HCT116 (cell line): ENCODE results near the gene SYTL3. TPM values are rescaled to one million over a fixed set of nuclear protein-coding genes. Genes with fewer than 3 reads are reported as not detected.
A peak's percentile ranks its signal among the peaks of the same experiment; 100 is the strongest.

Experiments used
- ATAC-seq: fragments of 200-7000 bp; cut with Tn5 transposase; 2 replicates; pipeline ENCODE4 v1.9.1; 2020; ENCODE audit warnings: mild to moderate bottlenecking, moderate library complexity
- BruUV-seq: library from RNA; stranded (reverse); fragments of 400-500 nt; replicated peaks from 2 replicates; lab custom pipeline; 2021; lab: Mats Ljungman, UMichigan
- CTCF ChIA-PET: fragments of 300-600 bp; sonication (Branson Sonifier 250); formaldehyde crosslinking; loops from one replicate; lab custom pipeline; 2021; ENCODE audit warnings: antibody characterized with exemption; lab: Charles Lee
- POLR2A ChIA-PET: fragments of 300-600, 350-600 bp; sonication (Branson Sonifier 250); formaldehyde crosslinking; loops from one replicate; lab custom pipeline; 2021; ENCODE audit warnings: antibody characterized with exemption; lab: Charles Lee
- RAD21 ChIA-PET, 2 experiments: fragments of 300-600 bp; sonication (Branson Sonifier 250); formaldehyde crosslinking; loops; one replicate each; lab custom pipeline; 2023; ENCODE audit warnings: low total read pairs in 2 of 2; ENCODE audit not compliant: uncharacterized antibody in 2 of 2, unreplicated experiment in 2 of 2, low non-redundant PET in 1 of 2; lab: Charles Lee
- DNase-seq: peaks from one replicate; pipeline ENCODE4 v3.0.0-alpha.2; 2010; ENCODE audit warnings: low read depth, low spot score
- H2AFZ ChIP-seq: fragments of 200-600 bp; shearing (Covaris generic), sonication (generic); 2 replicates; pipeline ENCODE4 v1.6.1; 2017; ENCODE audit warnings: low read depth, mixed run types, mixed read lengths, antibody characterized with exemption, low read length; ENCODE audit not compliant: poor library complexity, severe bottlenecking
- H3K27ac ChIP-seq: 2 replicates; pipeline ENCODE4 v1.5.1; 2012; ENCODE audit warnings: low read depth, low read length
- H3K27me3 ChIP-seq: fragments of 200-600 bp; sonication (generic); 2 replicates; pipeline ENCODE4 v1.6.1; 2016; ENCODE audit warnings: mixed run types, low read length, mixed read lengths; ENCODE audit not compliant: insufficient read depth
- H3K36me3 ChIP-seq, 2 experiments: fragments of 200-500 bp in 1 of 2; fragments of 200-600 bp in 1 of 2; sonication (Bioruptor generic) in 1 of 2; sonication (generic) in 1 of 2; 2 replicates each; pipeline versions ENCODE4 v1.5.1 to v1.6.1; 2014 to 2016; ENCODE audit warnings: low read length in 2 of 2, inconsistent platforms in 1 of 2, mixed read lengths in 1 of 2, mixed run types in 1 of 2; ENCODE audit not compliant: insufficient read depth in 2 of 2, control insufficient read depth in 1 of 2
- H3K4me1 ChIP-seq, 2 experiments: fragments of 200-600 bp in 1 of 2; sonication (generic) in 1 of 2; 2 replicates each; pipeline versions ENCODE4 v1.5.1 to v1.6.1; 2012 to 2017; ENCODE audit warnings: low read length in 2 of 2, inconsistent platforms in 1 of 2, mild to moderate bottlenecking in 1 of 2, mixed read lengths in 1 of 2, mixed run types in 1 of 2, moderate library complexity in 1 of 2; ENCODE audit not compliant: insufficient read depth in 2 of 2, control insufficient read depth in 1 of 2
- H3K4me2 ChIP-seq: fragments of 200-600 bp; sonication (generic); 2 replicates; pipeline ENCODE4 v1.6.1; 2017; ENCODE audit warnings: mixed run types, low read length, mixed read lengths
- H3K4me3 ChIP-seq, 2 experiments: fragments of 200-600 bp in 1 of 2; sonication (generic) in 1 of 2; replicated peaks in 1 of 2; 2 replicates each; pipeline ENCODE4 v1.5.1; 2011 to 2016; ENCODE audit warnings: low read length in 2 of 2, control low read depth in 1 of 2, low read depth in 1 of 2, mild to moderate bottlenecking in 1 of 2, mixed read lengths in 1 of 2, mixed run types in 1 of 2
- H3K79me2 ChIP-seq: fragments of 200-600 bp; sonication (generic); 2 replicates; pipeline ENCODE4 v1.6.1; 2017; ENCODE audit warnings: mild to moderate bottlenecking, mixed run types, low read length, moderate library complexity, mixed read lengths; ENCODE audit not compliant: insufficient read depth
- H3K9ac ChIP-seq: fragments of 200-600 bp; sonication (generic); 2 replicates; pipeline ENCODE4 v1.6.1; 2016; ENCODE audit warnings: low read length, mixed read lengths
- H3K9me2 ChIP-seq: fragments of 200-600 bp; sonication (generic), shearing (Covaris generic); 2 replicates; pipeline ENCODE4 v1.6.1; 2017; ENCODE audit warnings: mixed run types, mild to moderate bottlenecking, moderate library complexity; ENCODE audit not compliant: insufficient read depth
- H3K9me3 ChIP-seq, 2 experiments: fragments of 200-500 bp in 1 of 2; fragments of 200-600 bp in 1 of 2; sonication (Bioruptor generic) in 1 of 2; sonication (generic) in 1 of 2; 2 replicates each; pipeline ENCODE4 v1.6.1; 2014 to 2017; ENCODE audit warnings: low read length in 2 of 2, mixed read lengths in 2 of 2, inconsistent platforms in 1 of 2, low read depth in 1 of 2, mild to moderate bottlenecking in 1 of 2, mixed run types in 1 of 2, moderate library complexity in 1 of 2; ENCODE audit not compliant: control insufficient read depth in 1 of 2, insufficient read depth in 1 of 2
- H4K20me1 ChIP-seq: fragments of 200-600 bp; sonication (generic), shearing (Covaris generic); 2 replicates; pipeline ENCODE4 v1.6.1; 2017; ENCODE audit warnings: mixed run types, mild to moderate bottlenecking, moderate library complexity; ENCODE audit not compliant: insufficient read depth
- FOSL1 ChIP-seq: IDR thresholded peaks from 2 replicates; pipeline ENCODE4 v1.6.1; 2012; ENCODE audit warnings: low read depth
- POLR2A ChIP-seq: IDR thresholded peaks from 2 replicates; pipeline ENCODE4 v1.7.0; 2011; ENCODE audit warnings: borderline replicate concordance; ENCODE audit not compliant: insufficient read depth, insufficient read length; ENCODE audit errors: extremely low read depth
- POLR2AphosphoS5 ChIP-seq: IDR thresholded peaks from 2 replicates; pipeline ENCODE4 v1.6.1; 2011; ENCODE audit warnings: mild to moderate bottlenecking, low read depth, low read length, moderate library complexity
- RAD21 ChIP-seq: IDR thresholded peaks from 2 replicates; pipeline ENCODE4 v1.6.1; 2012; ENCODE audit warnings: low read depth, mild to moderate bottlenecking
- SIN3A ChIP-seq: IDR thresholded peaks from 2 replicates; pipeline ENCODE4 v1.6.1; 2012; ENCODE audit warnings: low read depth
- SRF ChIP-seq: IDR thresholded peaks from 2 replicates; pipeline ENCODE4 v1.6.1; 2012; ENCODE audit warnings: low read depth
- TCF7L2 ChIP-seq: IDR thresholded peaks from 2 replicates; pipeline ENCODE4 v1.7.0; 2011; ENCODE audit warnings: borderline replicate concordance, inconsistent platforms; ENCODE audit not compliant: insufficient read depth, insufficient read length; ENCODE audit errors: extremely low read depth
- ZFX ChIP-seq: fragments of 450-650 bp; IDR thresholded peaks from 2 replicates; pipeline ENCODE4 v1.6.1; 2017
- ZNF274 ChIP-seq: fragments of 200-500 bp; sonication (Bioruptor generic); IDR thresholded peaks from 2 replicates; pipeline ENCODE4 v1.6.1; 2014; ENCODE audit warnings: mild to moderate bottlenecking, low read depth, low read length, inconsistent platforms
- intact Hi-C: fragments of 100-400 bp; cut with micrococcal nuclease; formaldehyde crosslinking; loops from 2 replicates; pipeline ENCODE4 v1.10.0; 2022
- total RNA-seq: library from RNA; stranded (reverse); gene quantifications from one replicate; pipeline ENCODE4 v1.2.1, GENCODE V29; 2021; ENCODE audit not compliant: unreplicated experiment
- TF ChIP-seq, protein P1 (sequence below): IDR thresholded peaks from 2 replicates; pipeline ENCODE4 v1.6.1; 2012; ENCODE audit warnings: low read depth
- TF ChIP-seq, protein P2 (sequence below): IDR thresholded peaks from 2 replicates; pipeline ENCODE4 v1.6.1; 2012
- TF ChIP-seq, protein P3 (sequence below): IDR thresholded peaks from 2 replicates; pipeline ENCODE4 v1.6.1; 2012

SYTL3 gene
- total RNA-seq, 1 experiment from 2014 or later = 55.3 TPM

DNA sequence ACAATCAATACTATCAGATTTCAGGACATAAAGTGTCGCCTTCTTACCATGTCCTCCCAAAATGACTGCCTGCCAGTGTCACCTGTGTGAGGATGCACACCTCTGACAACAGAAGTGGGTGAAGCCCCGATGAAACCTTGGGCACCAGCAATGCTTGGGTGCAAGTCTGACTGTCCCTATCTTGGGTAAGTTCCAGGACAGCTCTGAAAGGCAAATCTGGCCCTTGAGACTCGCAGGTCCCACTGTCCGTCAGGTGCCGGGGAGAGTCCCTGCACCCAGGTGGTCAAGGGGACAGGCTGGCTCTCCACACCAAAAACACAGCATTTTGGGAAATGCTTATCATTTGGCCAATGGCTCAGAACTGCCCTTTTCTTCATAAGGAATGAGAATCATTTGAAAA is 126.0 kb downstream of the SYTL3 start:
- H3K27ac ChIP-seq = peak overlapping the region; percentile 29; the same call in 1 of the 2 replicates
- no TSS peak for BruUV-seq
- no peak for ATAC-seq
- POLR2A ChIA-PET = no interaction called here
- no peak for DNase-seq
- H3K36me3 ChIP-seq = peaks cover 62 to 95% of the 10 kb centered on the region in 2 experiments
- H2AFZ ChIP-seq = no peak overlapping the region
- H3K9me3 ChIP-seq = no peaks in the 10 kb centered on the region
- TF ChIP-seq POLR2AphosphoS5 (peak; percentile 50), RAD21 (no peak), SIN3A (no peak)
- TF ChIP-seq, protein P1, sequence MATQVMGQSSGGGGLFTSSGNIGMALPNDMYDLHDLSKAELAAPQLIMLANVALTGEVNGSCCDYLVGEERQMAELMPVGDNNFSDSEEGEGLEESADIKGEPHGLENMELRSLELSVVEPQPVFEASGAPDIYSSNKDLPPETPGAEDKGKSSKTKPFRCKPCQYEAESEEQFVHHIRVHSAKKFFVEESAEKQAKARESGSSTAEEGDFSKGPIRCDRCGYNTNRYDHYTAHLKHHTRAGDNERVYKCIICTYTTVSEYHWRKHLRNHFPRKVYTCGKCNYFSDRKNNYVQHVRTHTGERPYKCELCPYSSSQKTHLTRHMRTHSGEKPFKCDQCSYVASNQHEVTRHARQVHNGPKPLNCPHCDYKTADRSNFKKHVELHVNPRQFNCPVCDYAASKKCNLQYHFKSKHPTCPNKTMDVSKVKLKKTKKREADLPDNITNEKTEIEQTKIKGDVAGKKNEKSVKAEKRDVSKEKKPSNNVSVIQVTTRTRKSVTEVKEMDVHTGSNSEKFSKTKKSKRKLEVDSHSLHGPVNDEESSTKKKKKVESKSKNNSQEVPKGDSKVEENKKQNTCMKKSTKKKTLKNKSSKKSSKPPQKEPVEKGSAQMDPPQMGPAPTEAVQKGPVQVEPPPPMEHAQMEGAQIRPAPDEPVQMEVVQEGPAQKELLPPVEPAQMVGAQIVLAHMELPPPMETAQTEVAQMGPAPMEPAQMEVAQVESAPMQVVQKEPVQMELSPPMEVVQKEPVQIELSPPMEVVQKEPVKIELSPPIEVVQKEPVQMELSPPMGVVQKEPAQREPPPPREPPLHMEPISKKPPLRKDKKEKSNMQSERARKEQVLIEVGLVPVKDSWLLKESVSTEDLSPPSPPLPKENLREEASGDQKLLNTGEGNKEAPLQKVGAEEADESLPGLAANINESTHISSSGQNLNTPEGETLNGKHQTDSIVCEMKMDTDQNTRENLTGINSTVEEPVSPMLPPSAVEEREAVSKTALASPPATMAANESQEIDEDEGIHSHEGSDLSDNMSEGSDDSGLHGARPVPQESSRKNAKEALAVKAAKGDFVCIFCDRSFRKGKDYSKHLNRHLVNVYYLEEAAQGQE = no peak
- peaks cover 100% of the 10 kb centered on the region for H3K79me2 ChIP-seq
- H3K4me3 ChIP-seq = no peak overlapping the region
- intact Hi-C loops = no loop called here
- peaks cover 55% of the 10 kb centered on the region; the same call in 1 of the 2 replicates for H4K20me1 ChIP-seq
- peaks cover 29 to 98% of the 10 kb centered on the region in 2 experiments for H3K4me1 ChIP-seq
- H3K9ac ChIP-seq = no peak overlapping the region
- RAD21 ChIA-PET = no interaction called here
- CTCF ChIA-PET = no interaction called here
- H3K4me2 ChIP-seq = peak overlapping the region; percentile 20; the same call in 1 of the 2 replicates
- H3K27me3 ChIP-seq = no peaks in the 10 kb centered on the region
- H3K9me2 ChIP-seq = no peaks in the 10 kb centered on the region

DNA sequence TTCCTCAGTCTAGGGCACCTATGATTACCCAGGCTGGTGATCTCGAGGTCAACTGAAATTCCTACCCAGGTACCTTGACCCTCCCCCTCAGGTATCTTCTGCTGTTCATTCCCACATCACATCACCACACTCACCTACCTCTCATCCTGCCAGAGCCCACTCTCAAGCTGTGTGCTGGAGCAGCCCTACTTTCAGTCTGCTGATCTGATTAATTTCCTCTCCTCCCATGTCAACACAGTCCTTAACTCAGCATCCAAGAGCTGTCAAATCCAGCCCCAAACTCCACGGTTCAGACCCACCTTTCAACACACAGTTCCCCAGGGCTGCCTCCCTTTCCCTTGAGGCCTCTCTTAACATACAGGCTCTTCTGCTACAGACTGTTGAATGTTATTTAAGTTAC is 126.9 kb downstream of the SYTL3 start:
- peaks cover 100% of the 10 kb centered on the region for H3K79me2 ChIP-seq
- POLR2A ChIA-PET = interaction anchor here (0.6 kb wide), 1 partner anchor 32 kb away, joined by 3 read pairs; no protein-coding TSS in a partner anchor
- ATAC-seq (peak; percentile 4; the same call in 1 of the 2 replicates), DNase-seq (no peak)
- RAD21 ChIA-PET = no interaction called here
- TF ChIP-seq SIN3A = no peak
- TF ChIP-seq ZFX = no peak
- TF ChIP-seq TCF7L2 = no peak
- TF ChIP-seq, protein P2, sequence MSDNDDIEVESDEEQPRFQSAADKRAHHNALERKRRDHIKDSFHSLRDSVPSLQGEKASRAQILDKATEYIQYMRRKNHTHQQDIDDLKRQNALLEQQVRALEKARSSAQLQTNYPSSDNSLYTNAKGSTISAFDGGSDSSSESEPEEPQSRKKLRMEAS = no peak
- no peak for TF ChIP-seq ZNF274
- no peak for TF ChIP-seq SRF
- TF ChIP-seq FOSL1 = no peak
- TF ChIP-seq POLR2A = no peak
- TF ChIP-seq, protein P3, sequence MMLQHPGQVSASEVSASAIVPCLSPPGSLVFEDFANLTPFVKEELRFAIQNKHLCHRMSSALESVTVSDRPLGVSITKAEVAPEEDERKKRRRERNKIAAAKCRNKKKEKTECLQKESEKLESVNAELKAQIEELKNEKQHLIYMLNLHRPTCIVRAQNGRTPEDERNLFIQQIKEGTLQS = no peak
- H3K9me2 ChIP-seq = no peaks in the 10 kb centered on the region
- CTCF ChIA-PET = interaction anchor here (1.1 to 1.8 kb wide), 2 partner anchors 16 to 58 kb away, joined by 4 to 6 read pairs; no protein-coding TSS in a partner anchor
- H2AFZ ChIP-seq = no peak overlapping the region
- peaks cover 39 to 98% of the 10 kb centered on the region in 2 experiments for H3K4me1 ChIP-seq
- BruUV-seq = no TSS peak
- intact Hi-C loops = no loop called here
- no peaks in the 10 kb centered on the region for H3K27me3 ChIP-seq
- no peak overlapping the region for H3K4me3 ChIP-seq
- H4K20me1 ChIP-seq = peaks cover 58% of the 10 kb centered on the region; the same call in 1 of the 2 replicates
- H3K4me2 ChIP-seq = no peak overlapping the region
- peaks cover 58 to 95% of the 10 kb centered on the region in 2 experiments for H3K36me3 ChIP-seq
- H3K27ac ChIP-seq = peak overlapping the region; percentile 28
- H3K9me3 ChIP-seq = no peaks in the 10 kb centered on the region
- H3K9ac ChIP-seq = no peak overlapping the region
